Activated naive CD4-positive, alpha-beta T cell treated with anti-CD3 and anti-CD28 coated beads, Interleukin-2, amount 50 U/mL, for 24 hours (primary cell): ENCODE results near the gene PTPN3.

ENCODE experiments used
- H3K27ac Mint-ChIP-seq: one replicate; pipeline ENCODE4 v1.8.0; 2021; ENCODE audit warnings: mild to moderate bottlenecking, mixed read lengths
- H3K27me3 Mint-ChIP-seq: one replicate; pipeline ENCODE4 v1.8.0; 2021; ENCODE audit warnings: mixed read lengths
- H3K36me3 Mint-ChIP-seq: one replicate; pipeline ENCODE4 v1.8.0; 2021; ENCODE audit warnings: mixed read lengths
- H3K4me1 Mint-ChIP-seq: one replicate; pipeline ENCODE4 v1.8.0; 2021; ENCODE audit warnings: mixed read lengths
- H3K4me3 Mint-ChIP-seq: one replicate; pipeline ENCODE4 v1.8.0; 2021; ENCODE audit warnings: mild to moderate bottlenecking, mixed read lengths
- H3K9me3 Mint-ChIP-seq: one replicate; pipeline ENCODE4 v1.8.0; 2021; ENCODE audit warnings: mixed read lengths

Gene PTPN3

DNA sequence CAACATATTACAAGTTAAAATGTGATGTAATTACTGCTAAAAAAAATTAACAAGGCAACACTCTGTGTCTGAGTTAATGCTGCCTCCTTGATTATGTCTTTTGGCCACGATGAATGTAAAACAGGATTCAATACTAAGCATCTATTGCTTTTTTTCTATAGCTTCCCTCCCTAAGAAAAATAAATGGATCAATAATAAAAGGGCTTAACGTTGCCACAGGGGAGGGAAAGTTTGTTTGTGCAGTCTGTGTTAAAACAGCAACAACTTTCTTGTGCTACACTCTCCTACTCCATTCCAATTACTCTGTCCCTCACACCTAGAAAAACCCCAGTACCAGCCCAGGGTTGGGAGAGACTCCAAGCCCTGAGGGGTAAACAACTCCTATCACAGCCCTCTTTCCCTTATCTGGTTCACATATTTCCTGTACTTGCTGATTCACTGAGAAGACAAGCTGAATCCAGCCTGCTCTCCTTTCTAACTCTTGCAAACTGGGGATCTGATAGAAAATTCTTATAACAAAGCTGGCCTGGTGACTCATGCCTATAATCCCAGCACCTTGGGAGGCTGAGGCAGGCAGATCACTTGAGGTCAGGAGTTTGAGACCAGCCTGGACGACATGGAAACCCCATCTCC is 44.8 kb downstream of the PTPN3 start:
- Mint-ChIP-seq H3K27ac (no peak overlapping the region), H3K4me1 (no peaks in the 10 kb centered on the region), H3K36me3 (no peaks in the 10 kb centered on the region), H3K4me3 (no peak overlapping the region), H3K9me3 (no peaks in the 10 kb centered on the region), H3K27me3 (peaks cover 18% of the 10 kb centered on the region)

DNA sequence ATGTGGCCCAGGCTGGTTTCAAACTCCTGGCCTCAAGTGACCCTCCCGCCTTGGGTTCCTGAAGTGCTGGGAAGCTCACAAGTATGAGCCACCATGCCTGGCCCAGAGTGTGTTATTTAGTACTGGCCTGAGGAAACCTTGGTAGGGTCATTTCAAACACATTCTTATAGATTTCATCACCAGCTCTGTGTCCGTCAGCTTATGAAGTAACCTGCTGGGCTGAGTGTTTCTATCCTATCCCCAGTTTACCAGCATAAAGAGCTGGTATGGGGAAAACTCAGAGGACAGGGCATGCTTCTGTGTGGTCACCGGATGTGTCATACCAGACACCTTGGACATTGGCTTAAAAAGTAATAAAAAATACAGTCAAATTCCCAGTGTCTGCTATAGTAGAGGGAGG is 45.3 kb downstream of the PTPN3 start:
- Mint-ChIP-seq H3K27me3 (peaks cover 18% of the 10 kb centered on the region), H3K4me3 (no peak overlapping the region), H3K9me3 (no peaks in the 10 kb centered on the region), H3K27ac (no peak overlapping the region), H3K4me1 (peaks cover 3% of the 10 kb centered on the region), H3K36me3 (no peaks in the 10 kb centered on the region)

DNA sequence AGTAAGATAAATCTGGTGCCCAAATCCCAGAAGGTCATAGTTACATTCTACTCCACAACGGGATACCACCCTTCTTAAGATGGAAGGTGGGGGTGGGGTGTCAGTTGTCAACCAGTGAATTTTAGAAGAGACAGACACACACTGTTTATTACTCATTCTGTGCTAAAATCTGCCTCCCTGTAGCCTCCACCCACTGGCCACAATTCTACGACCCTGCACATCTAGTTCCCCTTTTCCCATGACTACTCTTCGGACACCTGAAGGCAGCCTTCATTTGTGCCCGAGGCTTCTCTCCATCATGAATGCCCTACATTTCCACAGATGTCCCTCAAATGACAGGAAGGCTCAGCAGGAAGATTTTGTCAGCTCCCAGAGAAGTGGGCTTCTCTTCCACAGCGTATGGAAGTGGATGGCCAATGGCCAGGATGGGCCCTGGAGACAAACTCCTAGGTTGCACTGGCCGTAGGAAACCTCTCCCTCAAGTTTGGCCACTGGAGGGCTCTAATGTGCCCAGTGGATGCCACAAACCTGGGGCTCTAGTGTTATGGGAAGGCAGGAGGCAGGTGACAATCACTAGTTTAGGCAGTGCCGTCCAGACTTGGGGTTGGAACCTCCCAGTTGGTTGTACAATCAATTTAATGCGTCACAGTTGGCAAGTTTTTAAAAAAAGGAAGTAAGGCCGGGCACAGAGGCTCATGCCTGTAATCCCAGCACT is 46.6 kb downstream of the PTPN3 start:
- Mint-ChIP-seq H3K9me3 (no peaks in the 10 kb centered on the region), H3K4me3 (no peak overlapping the region), H3K27me3 (peaks cover 15% of the 10 kb centered on the region), H3K27ac (no peak overlapping the region), H3K4me1 (peaks cover 5% of the 10 kb centered on the region), H3K36me3 (no peaks in the 10 kb centered on the region)

GRCh38 chr9:109450346-109450745 is 47.8 kb downstream of the PTPN3 start:
- H3K9me3 Mint-ChIP-seq = no peaks in the 10 kb centered on the region
- H3K27me3 Mint-ChIP-seq = peaks cover 8% of the 10 kb centered on the region
- H3K4me1 Mint-ChIP-seq = peaks cover 5% of the 10 kb centered on the region
- no peak overlapping the region for H3K4me3 Mint-ChIP-seq
- no peak overlapping the region for H3K27ac Mint-ChIP-seq
- H3K36me3 Mint-ChIP-seq = no peaks in the 10 kb centered on the region

GRCh38 chr9:109449036-109449798 is 48.9 kb downstream of the PTPN3 start:
- H3K4me1 Mint-ChIP-seq = peaks cover 5% of the 10 kb centered on the region
- H3K27me3 Mint-ChIP-seq = peaks cover 8% of the 10 kb centered on the region
- no peaks in the 10 kb centered on the region for H3K36me3 Mint-ChIP-seq
- H3K9me3 Mint-ChIP-seq = no peaks in the 10 kb centered on the region
- no peak overlapping the region for H3K4me3 Mint-ChIP-seq
- H3K27ac Mint-ChIP-seq = no peak overlapping the region

DNA sequence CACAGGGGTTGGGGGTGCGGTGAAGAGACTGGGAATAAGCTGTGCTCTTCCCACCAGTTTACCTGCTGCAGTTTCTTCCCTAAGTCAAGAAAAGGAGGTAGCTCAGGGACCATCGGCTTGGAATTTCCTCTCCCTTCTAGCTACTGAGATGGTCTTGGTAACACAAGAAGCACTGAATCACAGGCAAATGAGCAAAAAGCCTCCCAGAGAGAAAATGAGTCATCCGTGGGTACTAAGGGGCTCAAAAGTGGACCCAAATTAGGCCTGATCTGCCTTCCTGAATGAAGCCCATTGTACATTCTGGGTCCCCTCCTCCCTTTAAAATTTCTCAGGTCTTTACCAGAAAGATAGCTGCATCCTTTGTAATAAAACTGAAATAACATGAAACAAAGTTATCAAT is 49.9 kb downstream of the PTPN3 start:
- no peaks in the 10 kb centered on the region for H3K36me3 Mint-ChIP-seq
- H3K27me3 Mint-ChIP-seq = peaks cover 6% of the 10 kb centered on the region
- no peaks in the 10 kb centered on the region for H3K9me3 Mint-ChIP-seq
- peaks cover 5% of the 10 kb centered on the region for H3K4me1 Mint-ChIP-seq
- H3K4me3 Mint-ChIP-seq = no peak overlapping the region
- H3K27ac Mint-ChIP-seq = no peak overlapping the region

DNA sequence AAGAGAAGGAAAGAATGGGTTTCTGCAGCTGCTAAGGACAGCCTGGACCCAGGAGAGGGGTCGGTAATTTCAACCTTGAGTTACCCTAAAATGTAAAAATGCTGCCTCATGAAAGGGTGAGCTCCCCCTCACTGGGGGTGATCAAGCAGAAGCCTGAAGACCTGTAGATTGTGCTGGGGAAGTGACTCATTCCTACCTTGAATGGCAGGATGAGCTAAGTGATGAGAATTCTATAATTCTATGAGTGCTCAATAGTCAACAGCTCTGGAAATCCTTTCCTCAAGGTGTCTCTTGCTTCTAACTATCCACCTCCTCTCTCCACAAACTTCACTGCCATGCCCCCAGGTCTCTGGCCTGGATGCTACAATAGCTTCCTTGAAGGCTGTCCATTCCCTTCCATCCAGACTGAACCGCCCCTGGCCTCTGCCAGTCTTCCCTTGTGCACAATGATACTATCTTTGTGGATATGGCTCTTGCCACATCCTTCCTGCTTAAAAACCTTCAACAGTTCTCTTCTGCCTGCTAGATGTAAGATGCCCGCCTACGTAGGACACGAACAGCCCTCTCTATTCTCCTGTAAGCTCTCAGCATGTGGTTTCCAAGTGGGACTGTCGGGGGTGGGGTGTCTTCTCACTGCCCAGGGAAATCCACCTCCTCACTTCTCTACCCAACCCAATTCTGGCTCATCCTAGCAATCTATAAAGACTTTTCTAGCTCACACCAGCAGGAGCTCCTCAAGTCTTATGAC is 50.6 kb downstream of the PTPN3 start:
- Mint-ChIP-seq H3K4me3 (no peak overlapping the region), H3K4me1 (peaks cover 5% of the 10 kb centered on the region), H3K36me3 (no peaks in the 10 kb centered on the region), H3K27ac (no peak overlapping the region), H3K27me3 (peaks cover 6% of the 10 kb centered on the region), H3K9me3 (no peaks in the 10 kb centered on the region)

DNA sequence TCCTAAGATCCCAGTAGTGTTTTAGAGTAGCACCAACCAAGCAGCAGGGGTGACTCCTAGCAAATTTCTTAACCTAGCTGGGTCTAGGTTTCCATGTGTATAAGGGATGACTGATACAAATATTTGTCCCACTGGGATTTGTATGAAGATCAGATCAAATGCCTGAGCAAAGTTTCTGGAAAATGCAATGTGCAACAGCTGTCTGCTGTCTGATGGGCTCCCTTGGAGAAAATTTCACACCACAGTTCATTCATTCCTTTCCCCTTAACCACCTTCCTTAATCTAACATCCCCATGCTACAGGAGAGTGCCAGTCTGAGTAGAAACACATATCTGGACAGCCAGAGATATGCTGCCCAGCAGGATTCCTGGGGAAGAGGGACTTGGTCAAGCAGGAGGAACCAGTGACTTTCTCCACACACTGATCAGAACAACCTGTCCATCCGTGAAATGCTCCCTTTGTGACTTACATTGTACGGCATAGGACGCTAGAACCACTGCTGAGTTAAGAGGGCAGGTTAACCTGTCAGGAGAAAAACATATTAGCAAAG is 53.3 kb downstream of the PTPN3 start:
- Mint-ChIP-seq H3K4me1 (peaks cover 14% of the 10 kb centered on the region), H3K27ac (no peak overlapping the region), H3K9me3 (no peaks in the 10 kb centered on the region), H3K4me3 (no peak overlapping the region), H3K27me3 (peaks cover 1% of the 10 kb centered on the region), H3K36me3 (no peaks in the 10 kb centered on the region)

- H3K27ac Mint-ChIP-seq = no peak overlapping the region
- peaks cover 11% of the 10 kb centered on the region for H3K4me1 Mint-ChIP-seq
- H3K36me3 Mint-ChIP-seq = no peaks in the 10 kb centered on the region
- no peaks in the 10 kb centered on the region for H3K27me3 Mint-ChIP-seq
- no peak overlapping the region for H3K4me3 Mint-ChIP-seq
- no peaks in the 10 kb centered on the region for H3K9me3 Mint-ChIP-seq
Observed at GRCh38 chr9:109442716-109443115, 55.4 kb downstream of the PTPN3 start.

GRCh38 chr9:109441296-109441695 is 56.8 kb downstream of the PTPN3 start:
- Mint-ChIP-seq H3K4me3 (no peak overlapping the region), H3K27me3 (no peaks in the 10 kb centered on the region), H3K9me3 (no peaks in the 10 kb centered on the region), H3K27ac (no peak overlapping the region), H3K4me1 (peaks cover 10% of the 10 kb centered on the region), H3K36me3 (no peaks in the 10 kb centered on the region)

GRCh38 chr9:109440797-109441287 is 57.3 kb downstream of the PTPN3 start:
- Mint-ChIP-seq H3K36me3 (no peaks in the 10 kb centered on the region), H3K27ac (no peak overlapping the region), H3K4me1 (peaks cover 10% of the 10 kb centered on the region), H3K27me3 (no peaks in the 10 kb centered on the region), H3K9me3 (no peaks in the 10 kb centered on the region), H3K4me3 (no peak overlapping the region)

- Mint-ChIP-seq H3K36me3 (no peaks in the 10 kb centered on the region), H3K27ac (no peak overlapping the region), H3K4me1 (peaks cover 10% of the 10 kb centered on the region), H3K27me3 (no peaks in the 10 kb centered on the region), H3K9me3 (no peaks in the 10 kb centered on the region), H3K4me3 (no peak overlapping the region)
Observed at GRCh38 chr9:109440117-109440515, 58.0 kb downstream of the PTPN3 start.

GRCh38 chr9:109439378-109440116 is 58.6 kb downstream of the PTPN3 start:
- Mint-ChIP-seq H3K27me3 (no peaks in the 10 kb centered on the region), H3K4me3 (no peak overlapping the region), H3K9me3 (no peaks in the 10 kb centered on the region), H3K27ac (no peak overlapping the region), H3K4me1 (peaks cover 10% of the 10 kb centered on the region), H3K36me3 (no peaks in the 10 kb centered on the region)

DNA sequence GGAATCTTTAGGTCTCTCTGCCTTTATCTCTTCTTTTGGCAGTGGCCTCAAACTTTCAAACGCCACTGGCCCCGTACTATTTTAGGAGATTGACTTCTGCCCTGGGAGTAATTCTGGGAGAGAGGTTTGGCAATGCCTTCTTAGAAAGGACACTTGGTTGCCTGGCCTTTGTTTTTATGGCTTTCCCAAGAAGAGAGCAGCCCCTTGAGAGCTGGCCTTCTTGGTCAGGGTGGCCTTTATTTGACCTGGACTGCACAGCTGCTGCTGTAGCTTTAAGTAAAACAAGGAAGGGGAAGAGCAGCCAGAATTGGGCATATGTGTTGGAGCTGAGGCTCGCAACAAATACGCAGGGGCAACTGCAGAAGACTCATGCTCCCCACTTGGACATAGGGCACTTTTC is 60.8 kb downstream of the PTPN3 start:
- Mint-ChIP-seq H3K27ac (no peak overlapping the region), H3K9me3 (no peaks in the 10 kb centered on the region)

GRCh38 chr9:109436071-109436470 is 62.0 kb downstream of the PTPN3 start:
- peaks cover 2% of the 10 kb centered on the region for H3K27me3 Mint-ChIP-seq

More for the DNA sequence above, 60.8 kb downstream of the PTPN3 start:
- Mint-ChIP-seq H3K27me3 (no peaks in the 10 kb centered on the region), H3K36me3 (no peaks in the 10 kb centered on the region), H3K4me1 (peaks cover 10% of the 10 kb centered on the region), H3K4me3 (no peak overlapping the region)

More at GRCh38 chr9:109436071-109436470, 62.0 kb downstream of the PTPN3 start:
- peaks cover 6% of the 10 kb centered on the region for H3K4me1 Mint-ChIP-seq
- H3K27ac Mint-ChIP-seq = no peak overlapping the region
- no peaks in the 10 kb centered on the region for H3K9me3 Mint-ChIP-seq
- no peak overlapping the region for H3K4me3 Mint-ChIP-seq
- no peaks in the 10 kb centered on the region for H3K36me3 Mint-ChIP-seq
